ENCODE measurements around the gene POLA2. TPM values are rescaled to one million over a fixed set of nuclear protein-coding genes. Genes with fewer than 3 reads are reported as not detected.

POLA2 gene
- total RNA-seq, 2 donors from 2014 or later = 5.9 to 28.0 TPM

GRCh38 chr11:65300621-65301275, 39.0 kb downstream of the POLA2 start:
- Histone ChIP-seq H3K4me1 (no peaks in the 10 kb centered on the region), H3K27ac (no peak overlapping the region), H3K9me3 (no peaks in the 10 kb centered on the region), H3K27me3 (no peaks in the 10 kb centered on the region), H3K4me3 (no peak overlapping the region), H3K9ac (ENCODE audit: low read depth in 2 of 2, low read length in 2 of 2) (no peak overlapping the region), H3K36me3 (no peaks in the 10 kb centered on the region)
- no peak for TF ChIP-seq CTCF (IDR thresholded peaks at IDR 0.05)
- intact Hi-C loops (cut with DNase I) = no loop called here
- no peak for DNase-seq

GRCh38 chr11:65301491-65302329, 39.9 kb downstream of the POLA2 start:
- Histone ChIP-seq H3K27ac (peak overlapping the region; percentile 5), H3K4me1 (peaks cover 5% of the 10 kb centered on the region), H3K36me3 (no peaks in the 10 kb centered on the region), H3K9ac (ENCODE audit: low read depth in 2 of 2, low read length in 2 of 2) (peak overlapping the region in 1 of 2 donors; percentile 7), H3K4me3 (no peak overlapping the region), H3K9me3 (no peaks in the 10 kb centered on the region), H3K27me3 (no peaks in the 10 kb centered on the region)
- no peak for DNase-seq
- no peak for TF ChIP-seq CTCF (IDR thresholded peaks at IDR 0.05)
- intact Hi-C loops (cut with DNase I) = no loop called here

GRCh38 chr11:65303555-65303954, 41.8 kb downstream of the POLA2 start:
- Histone ChIP-seq H3K27me3 (no peaks in the 10 kb centered on the region), H3K27ac (no peak overlapping the region), H3K4me3 (no peak overlapping the region), H3K9me3 (no peaks in the 10 kb centered on the region), H3K9ac (ENCODE audit: low read depth in 2 of 2, low read length in 2 of 2) (no peak overlapping the region), H3K36me3 (no peaks in the 10 kb centered on the region), H3K4me1 (peaks cover 8% of the 10 kb centered on the region)
- intact Hi-C loops (cut with DNase I) = no loop called here
- no peak for DNase-seq
- TF ChIP-seq CTCF (IDR thresholded peaks at IDR 0.05) = no peak

- H3K36me3 ChIP-seq = no peaks in the 10 kb centered on the region
- no peak for TF ChIP-seq CTCF (IDR thresholded peaks at IDR 0.05)
- H3K9ac ChIP-seq (ENCODE audit: low read depth in 2 of 2, low read length in 2 of 2) = no peak overlapping the region
- H3K27me3 ChIP-seq = no peaks in the 10 kb centered on the region
- no peaks in the 10 kb centered on the region for H3K9me3 ChIP-seq
- H3K4me1 ChIP-seq = peaks cover 13% of the 10 kb centered on the region
- no peak overlapping the region for H3K27ac ChIP-seq
- H3K4me3 ChIP-seq = no peak overlapping the region
- DNase-seq = no peak
- intact Hi-C loops (cut with DNase I) = no loop called here
Measured at GRCh38 chr11:65304110-65304509, 42.3 kb downstream of the POLA2 start.

GRCh38 chr11:65304613-65305012, 42.9 kb downstream of the POLA2 start:
- H3K9ac ChIP-seq (ENCODE audit: low read depth in 2 of 2, low read length in 2 of 2) = no peak overlapping the region
- DNase-seq = no peak
- no peak overlapping the region for H3K27ac ChIP-seq
- intact Hi-C loops (cut with DNase I) = no loop called here
- H3K27me3 ChIP-seq = no peaks in the 10 kb centered on the region
- H3K4me3 ChIP-seq = no peak overlapping the region
- H3K4me1 ChIP-seq = peaks cover 14% of the 10 kb centered on the region
- no peaks in the 10 kb centered on the region for H3K36me3 ChIP-seq
- no peak for TF ChIP-seq CTCF (IDR thresholded peaks at IDR 0.05)
- no peaks in the 10 kb centered on the region for H3K9me3 ChIP-seq
